Karpas-422 (cell line): ENCODE results near the gene NUP210L. TPM values are rescaled to one million over a fixed set of nuclear protein-coding genes. Genes with fewer than 3 reads are reported as not detected.
"Not testable (repeated sequence)": the region's sequence is repeated elsewhere in the genome, so short reads cannot be mapped to it uniquely, and the experiment has no call there.

Source experiments
- DNase-seq: peaks from one replicate; pipeline ENCODE4 v3.0.0-alpha.2; 2015
- H2AFZ ChIP-seq: fragments of 200-600 bp; sonication (generic); 2 replicates; pipeline ENCODE4 v1.6.1; 2014; ENCODE audit warnings: antibody characterized with exemption, low read length, mixed read lengths
- H3K27ac ChIP-seq: fragments of 200-600 bp; sonication (generic); 2 replicates; pipeline ENCODE4 v1.5.1; 2014; ENCODE audit warnings: mild to moderate bottlenecking, low read length, moderate library complexity
- H3K27me3 ChIP-seq: fragments of 200-600 bp; sonication (generic); 2 replicates; pipeline ENCODE4 v1.6.1; 2014; ENCODE audit warnings: low read length, mixed read lengths
- H3K36me3 ChIP-seq: fragments of 200-600 bp; sonication (generic); 2 replicates; pipeline ENCODE4 v1.6.1; 2014; ENCODE audit warnings: low read length, mixed read lengths; ENCODE audit not compliant: insufficient read depth
- H3K4me1 ChIP-seq: fragments of 200-600 bp; sonication (generic); 2 replicates; pipeline ENCODE4 v1.6.1; 2014; ENCODE audit warnings: mild to moderate bottlenecking, low read length, mixed read lengths
- H3K4me2 ChIP-seq: fragments of 200-600 bp; sonication (generic); 2 replicates; pipeline ENCODE4 v1.6.1; 2014; ENCODE audit warnings: low read length, low read depth, mild to moderate bottlenecking; ENCODE audit not compliant: poor library complexity, severe bottlenecking
- H3K4me3 ChIP-seq: fragments of 200-600 bp; sonication (generic); 2 replicates; pipeline ENCODE4 v1.5.1; 2014; ENCODE audit warnings: mild to moderate bottlenecking, antibody characterized with exemption, low read length, mixed read lengths
- H3K79me2 ChIP-seq: fragments of 200-600 bp; sonication (generic); 2 replicates; pipeline ENCODE4 v1.6.1; 2014; ENCODE audit warnings: mild to moderate bottlenecking, low read length, mixed read lengths
- H3K9ac ChIP-seq: fragments of 200-600 bp; sonication (generic); 2 replicates; pipeline ENCODE4 v1.6.0; 2014; ENCODE audit warnings: low read length
- H3K9me2 ChIP-seq: fragments of 200-600 bp; sonication (generic), shearing (Covaris generic); replicated peaks from 2 replicates; pipeline ENCODE4 v1.6.0; 2014; ENCODE audit warnings: mild to moderate bottlenecking, low read length, moderate library complexity; ENCODE audit not compliant: insufficient read depth
- H3K9me3 ChIP-seq: fragments of 300-700, 200-600 bp; sonication (generic); 2 replicates; pipeline ENCODE4 v1.6.1; 2014; ENCODE audit warnings: low read length, mixed read lengths
- H4K20me1 ChIP-seq: fragments of 200-600 bp; sonication (generic); 2 replicates; pipeline ENCODE4 v1.6.1; 2014; ENCODE audit warnings: mild to moderate bottlenecking, antibody characterized with exemption, low read length, low read depth; ENCODE audit not compliant: insufficient read depth
- total RNA-seq: library from RNA; depleted of rRNA; stranded (reverse); fragments of >200 nt; shearing (Covaris generic); gene quantifications from 2 replicates; pipeline ENCODE4 v1.2.3, GENCODE V29; 2014; ENCODE audit warnings: low replicate concordance

NUP210L gene
- total RNA-seq, 1 experiment from 2014 or later: not detected

DNA sequence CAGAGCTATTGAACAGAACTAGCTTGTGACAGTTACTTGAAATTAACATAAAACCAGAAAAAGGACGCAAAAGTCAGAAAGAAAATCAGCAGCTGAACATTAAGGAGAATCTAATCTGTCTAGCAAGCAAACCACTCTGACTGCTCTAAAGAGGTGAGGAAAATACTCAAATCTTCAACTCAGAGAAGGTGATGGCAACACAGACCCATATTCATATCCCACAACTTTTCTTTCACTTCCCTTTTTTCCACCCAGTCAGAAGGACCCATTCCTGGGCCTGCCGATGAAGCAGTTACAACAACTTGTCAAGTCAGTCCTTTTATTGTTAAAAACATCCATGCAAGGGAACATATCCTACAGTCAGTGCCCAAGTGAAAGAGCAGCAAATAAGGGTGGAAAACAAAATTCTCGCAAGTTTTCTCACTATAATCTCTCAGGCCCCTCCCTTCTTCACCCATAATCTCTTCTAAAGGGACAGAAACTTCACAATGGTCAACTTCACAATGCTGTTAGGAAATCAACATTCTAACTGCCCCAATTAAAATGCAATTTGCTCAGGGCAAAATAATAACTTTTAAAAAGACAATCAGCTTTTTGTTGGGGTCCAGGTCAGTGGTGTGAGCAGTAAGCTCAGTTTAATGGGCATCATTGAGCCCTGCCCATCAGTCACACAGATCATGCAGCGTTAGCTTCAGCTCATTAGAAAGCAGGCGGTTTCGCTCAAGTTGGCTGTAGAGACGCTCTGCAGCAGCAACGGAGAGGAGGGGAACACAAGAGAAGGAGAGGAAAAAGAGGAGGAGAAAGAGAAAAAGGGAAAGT, 3.6 kb upstream of the NUP210L start:
- Histone ChIP-seq H4K20me1 (no peaks in the 10 kb centered on the region; the same call in 1 of the 2 replicates), H3K4me2 (no peak overlapping the region), H3K79me2 (no peaks in the 10 kb centered on the region), H3K9ac (no peak overlapping the region), H2AFZ (no peak overlapping the region), H3K36me3 (peaks cover 47% of the 10 kb centered on the region), H3K27me3 (no peaks in the 10 kb centered on the region), H3K9me2 (no peaks in the 10 kb centered on the region), H3K4me1 (no peaks in the 10 kb centered on the region), H3K4me3 (no peak overlapping the region), H3K27ac (no peak overlapping the region), H3K9me3 (no peaks in the 10 kb centered on the region)
- no peak for DNase-seq

DNA sequence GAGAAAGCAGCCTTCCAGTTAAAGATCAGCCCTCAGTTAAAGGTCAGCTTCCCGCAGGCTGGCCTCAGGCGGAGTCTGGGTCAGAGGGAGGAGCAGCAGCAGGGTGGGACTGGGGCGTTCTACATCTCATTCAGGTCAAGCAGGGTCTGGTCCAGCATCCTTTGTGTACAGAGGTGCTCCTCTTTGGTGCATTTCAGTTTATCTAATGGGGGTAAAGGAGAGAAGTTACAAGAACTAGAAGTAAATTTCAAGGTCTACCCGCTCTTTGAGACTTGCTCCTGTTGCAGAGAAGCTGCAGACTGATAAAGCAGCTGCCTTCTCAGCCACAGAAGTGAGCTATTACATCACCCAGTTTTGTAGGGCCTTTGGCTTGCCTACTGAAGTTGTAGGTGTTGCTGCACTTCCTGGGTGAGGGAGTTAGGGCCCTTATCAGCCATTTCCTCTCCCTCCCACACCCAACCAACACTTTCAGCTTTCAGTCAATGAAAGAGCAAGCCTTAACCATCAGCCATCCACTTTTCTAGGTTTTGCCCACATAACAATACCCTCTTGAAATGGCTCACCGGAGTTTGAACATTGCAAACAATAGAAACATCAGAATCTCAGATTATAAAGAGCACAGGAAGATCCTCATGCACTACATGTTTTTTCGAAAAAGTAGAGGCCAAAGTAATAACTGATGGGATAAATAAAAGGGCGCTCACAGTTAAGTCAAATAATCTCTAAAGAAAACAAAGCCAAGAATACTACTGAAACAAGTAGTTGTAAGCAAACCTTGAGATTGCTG, 2.8 kb upstream of the NUP210L start:
- H3K36me3 ChIP-seq: peaks cover 41% of the 10 kb centered on the region
- no peak overlapping the region for H3K4me2 ChIP-seq
- no peak overlapping the region for H2AFZ ChIP-seq

DNA sequence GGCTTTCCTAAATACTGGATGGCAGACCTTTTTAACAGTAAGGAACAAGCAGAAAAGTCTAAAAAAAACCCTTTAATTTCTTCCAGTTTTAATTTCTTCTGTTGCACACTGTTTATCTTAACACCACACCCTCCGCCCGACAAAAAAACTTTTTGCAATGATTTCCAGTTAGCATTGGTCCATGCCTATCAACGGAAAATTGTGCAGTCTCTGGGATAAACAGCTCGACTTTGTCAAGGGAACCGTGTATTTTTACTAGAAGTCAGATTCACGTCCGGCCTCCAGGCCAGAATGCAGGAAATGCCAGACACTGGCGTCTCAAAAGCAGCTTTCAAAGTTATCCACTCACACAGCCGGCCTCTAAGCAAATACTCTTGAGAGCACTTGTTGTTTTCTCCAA, 378 bp upstream of the NUP210L start:
- Histone ChIP-seq H3K9me2 (no peaks in the 10 kb centered on the region), H3K9ac (no peak overlapping the region), H4K20me1 (no peaks in the 10 kb centered on the region; the same call in 1 of the 2 replicates), H3K9me3 (no peaks in the 10 kb centered on the region), H3K27ac (no peak overlapping the region), H3K4me1 (no peaks in the 10 kb centered on the region), H3K27me3 (no peaks in the 10 kb centered on the region), H3K79me2 (no peaks in the 10 kb centered on the region), H2AFZ (no peak overlapping the region), H3K4me2 (no peak overlapping the region), H3K4me3 (no peak overlapping the region), H3K36me3 (peaks cover 19% of the 10 kb centered on the region)
- DNase-seq: no peak

More for the DNA sequence above, 2.8 kb upstream of the NUP210L start:
- Histone ChIP-seq H4K20me1 (no peaks in the 10 kb centered on the region; the same call in 1 of the 2 replicates), H3K4me3 (no peak overlapping the region), H3K4me1 (no peaks in the 10 kb centered on the region), H3K9me3 (no peaks in the 10 kb centered on the region), H3K79me2 (no peaks in the 10 kb centered on the region), H3K27ac (no peak overlapping the region), H3K27me3 (no peaks in the 10 kb centered on the region), H3K9me2 (no peaks in the 10 kb centered on the region), H3K9ac (no peak overlapping the region)
- DNase-seq: no peak

DNA sequence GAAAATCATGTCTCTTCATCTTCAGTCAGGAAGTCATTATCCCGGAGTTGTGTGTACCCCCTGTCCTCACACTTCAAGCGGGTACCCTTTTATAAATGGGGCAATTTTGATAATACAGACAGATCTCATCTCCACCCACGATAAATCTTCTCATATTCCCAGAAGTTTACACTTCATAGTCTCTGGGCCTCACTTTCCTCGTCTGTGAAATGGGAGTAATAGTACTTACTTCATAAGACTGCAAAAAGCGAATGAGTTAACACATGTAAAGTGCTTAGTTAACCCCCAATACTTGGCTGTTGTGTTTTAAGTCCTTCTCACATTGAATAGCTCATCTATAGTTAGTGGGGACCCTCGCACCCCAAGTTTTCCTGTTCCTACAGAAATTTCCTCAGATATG, 820 bp downstream of the NUP210L start:
- no peak for DNase-seq
- Histone ChIP-seq H3K79me2 (no peaks in the 10 kb centered on the region), H3K9me3 (no peaks in the 10 kb centered on the region), H3K4me1 (no peaks in the 10 kb centered on the region), H3K4me3 (no peak overlapping the region), H2AFZ (no peak overlapping the region), H3K9ac (no peak overlapping the region), H3K36me3 (peaks cover 7% of the 10 kb centered on the region; the same call in 1 of the 2 replicates), H3K27ac (no peak overlapping the region), H3K27me3 (no peaks in the 10 kb centered on the region), H3K9me2 (no peaks in the 10 kb centered on the region), H4K20me1 (no peaks in the 10 kb centered on the region; the same call in 1 of the 2 replicates), H3K4me2 (no peak overlapping the region)

DNA sequence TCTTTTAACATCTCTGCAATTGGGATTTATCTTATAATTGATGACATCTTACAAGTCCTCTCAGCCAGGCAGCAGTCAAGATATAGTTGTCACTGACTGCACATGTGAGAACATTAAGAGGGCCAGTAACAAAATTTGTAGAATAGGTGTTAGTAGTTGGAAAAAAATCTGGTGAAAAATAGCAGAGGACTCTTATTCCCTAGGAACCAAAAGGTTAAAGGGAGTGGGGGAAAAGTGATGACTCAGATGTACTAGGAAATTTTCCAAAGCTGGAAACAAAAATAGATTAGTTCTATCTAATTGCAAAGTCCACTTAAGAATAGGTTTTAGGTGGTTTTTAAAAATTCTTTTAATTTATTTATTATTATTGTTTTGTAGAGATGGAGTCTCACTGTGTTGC, 3.6 kb downstream of the NUP210L start:
- Histone ChIP-seq H4K20me1 (no peaks in the 10 kb centered on the region), H3K4me1 (no peaks in the 10 kb centered on the region), H3K4me2 (no peak overlapping the region), H2AFZ (no peak overlapping the region), H3K9ac (no peak overlapping the region), H3K9me2 (no peaks in the 10 kb centered on the region), H3K36me3 (no peaks in the 10 kb centered on the region), H3K27me3 (no peaks in the 10 kb centered on the region), H3K9me3 (no peaks in the 10 kb centered on the region), H3K79me2 (no peaks in the 10 kb centered on the region), H3K27ac (no peak overlapping the region), H3K4me3 (no peak overlapping the region)
- no peak for DNase-seq

DNA sequence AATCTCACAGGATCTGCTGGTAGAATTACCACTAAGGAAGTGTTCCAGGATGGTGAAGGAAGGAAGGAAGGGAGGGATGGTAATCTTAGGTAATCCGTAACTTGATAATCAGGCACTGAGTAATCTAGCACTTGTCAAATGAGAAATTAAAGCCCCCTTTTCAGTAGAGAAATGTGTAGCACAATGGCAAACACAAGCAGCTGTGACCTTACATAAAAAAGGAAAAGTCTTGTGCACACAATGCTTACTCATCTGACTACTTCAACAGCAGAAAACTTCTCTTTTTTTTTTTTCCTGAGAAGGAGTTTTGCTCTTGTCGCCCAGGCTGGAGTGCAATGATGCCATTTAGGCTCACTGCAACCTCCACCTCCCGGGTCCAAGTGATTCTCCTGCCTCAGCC, 6.1 kb downstream of the NUP210L start:
- H2AFZ ChIP-seq: no peak overlapping the region
- no peak overlapping the region for H3K9ac ChIP-seq

DNA sequence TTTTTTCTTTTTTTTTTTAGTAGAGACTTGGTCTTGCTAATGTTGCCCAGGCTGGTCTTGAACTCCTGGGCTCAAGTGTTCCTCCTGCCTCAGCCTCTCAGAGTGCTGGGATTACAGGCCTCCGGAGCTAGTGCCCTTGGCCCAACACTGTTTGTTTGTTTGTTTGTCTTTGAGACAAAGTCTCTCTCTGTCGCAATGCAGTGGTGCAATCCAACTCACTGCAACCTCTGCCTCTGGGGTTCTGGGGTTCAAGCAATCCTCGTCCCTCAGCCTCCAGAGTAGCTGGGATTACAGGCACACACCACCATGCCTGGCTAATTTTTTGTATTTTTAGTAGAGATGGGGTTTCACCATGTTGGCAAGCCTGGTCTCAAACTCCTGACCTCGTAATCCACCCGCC, 7.4 kb downstream of the NUP210L start:
- not testable (repeated sequence) for H3K36me3 ChIP-seq, H3K9me2 ChIP-seq, H4K20me1 ChIP-seq, H3K9ac ChIP-seq, H3K4me2 ChIP-seq, H3K4me3 ChIP-seq, H3K4me1 ChIP-seq, H3K9me3 ChIP-seq, H3K27me3 ChIP-seq, H2AFZ ChIP-seq, H3K27ac ChIP-seq, DNase-seq, H3K79me2 ChIP-seq

More for the DNA sequence above, 6.1 kb downstream of the NUP210L start:
- Histone ChIP-seq H3K27ac (no peak overlapping the region), H3K4me2 (no peak overlapping the region), H4K20me1 (no peaks in the 10 kb centered on the region), H3K4me3 (no peak overlapping the region), H3K9me2 (no peaks in the 10 kb centered on the region), H3K9me3 (no peaks in the 10 kb centered on the region), H3K79me2 (no peaks in the 10 kb centered on the region), H3K4me1 (no peaks in the 10 kb centered on the region), H3K27me3 (no peaks in the 10 kb centered on the region), H3K36me3 (no peaks in the 10 kb centered on the region)
- DNase-seq: no peak

DNA sequence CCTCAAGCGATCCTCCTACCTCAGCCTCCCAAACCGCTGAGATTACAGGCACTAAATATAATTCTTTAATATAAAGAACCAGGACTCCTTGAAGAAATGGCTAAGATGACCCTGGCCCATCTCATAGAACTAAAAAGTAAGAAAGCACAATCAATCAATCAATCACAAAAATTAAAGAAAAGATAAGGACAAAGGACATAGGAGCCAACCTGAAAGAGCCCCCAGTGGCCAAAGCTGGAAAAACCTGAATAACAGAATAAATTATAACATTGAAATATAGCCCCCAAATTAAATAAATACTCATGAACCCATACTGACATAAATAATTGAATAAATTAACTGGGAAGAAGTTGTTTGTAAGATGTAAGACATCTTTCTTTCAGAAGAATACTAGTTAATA, 8.9 kb downstream of the NUP210L start:
- H4K20me1 ChIP-seq: no peaks in the 10 kb centered on the region
- H3K4me3 ChIP-seq: no peak overlapping the region
- no peak overlapping the region for H3K9ac ChIP-seq
- H3K9me3 ChIP-seq: no peaks in the 10 kb centered on the region
- no peaks in the 10 kb centered on the region for H3K27me3 ChIP-seq
- H3K4me2 ChIP-seq: no peak overlapping the region
- peak; percentile 60 for DNase-seq
- H3K36me3 ChIP-seq: no peaks in the 10 kb centered on the region
- H3K9me2 ChIP-seq: no peaks in the 10 kb centered on the region
- no peaks in the 10 kb centered on the region for H3K4me1 ChIP-seq
- no peaks in the 10 kb centered on the region for H3K79me2 ChIP-seq
- no peak overlapping the region for H3K27ac ChIP-seq
- H2AFZ ChIP-seq: no peak overlapping the region
